ENCODE data around the gene CEP104. TPM values are rescaled to one million over a fixed set of nuclear protein-coding genes. Genes with fewer than 3 reads are reported as not detected.

CEP104 gene
- total and polyA plus RNA-seq, 11 donors = 5.5 to 46.1 (median 33.0) TPM

DNA sequence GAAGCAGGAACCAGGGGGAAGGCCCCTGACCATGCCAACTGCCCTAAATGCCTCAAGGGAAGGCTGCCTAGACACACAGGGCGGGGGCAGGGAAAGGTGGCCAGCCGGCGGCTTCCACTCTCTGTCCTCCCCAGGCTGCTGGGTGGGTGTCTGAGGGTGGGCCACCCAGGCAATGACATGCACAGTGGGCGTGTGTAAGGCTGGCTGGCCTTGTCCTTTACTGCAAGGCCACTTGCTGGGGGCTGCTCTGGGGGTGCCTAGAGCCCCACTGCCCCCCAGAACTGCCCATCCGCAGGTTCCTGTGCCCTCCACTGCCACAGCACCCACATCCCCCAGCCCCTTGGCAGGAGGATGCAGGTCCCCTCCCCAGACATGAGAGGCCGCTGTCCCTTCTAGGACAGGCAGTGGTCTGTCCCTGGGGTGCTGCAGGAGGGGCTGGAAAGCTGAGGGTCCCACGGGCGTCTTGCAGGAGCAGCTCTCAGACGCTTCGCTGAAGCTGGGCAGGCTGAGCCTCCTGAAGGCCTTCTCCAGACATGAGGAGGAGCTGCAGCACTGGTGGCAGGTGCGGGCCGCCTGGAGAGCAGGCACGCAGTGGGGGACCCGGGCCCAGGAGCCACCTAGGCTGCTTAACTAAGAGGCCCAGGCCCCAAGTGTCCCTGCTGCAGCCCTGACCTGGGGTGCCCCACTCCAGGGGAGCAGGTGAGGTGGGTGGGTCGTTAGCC, 94.7 kb downstream of the CEP104 start:
- Histone ChIP-seq H3K4me3 (no peak overlapping the region), H3K9me3 (peaks cover 0 to 8% (median 0%) of the 10 kb centered on the region in 12 donors), H3K27me3 (peaks cover 0 to 41% (median 3%) of the 10 kb centered on the region in 9 donors), H3K4me1 (no peaks in the 10 kb centered on the region), H3K27ac (no peak overlapping the region), H3K36me3 (no peaks in the 10 kb centered on the region)
- 52 to 80% (median 74%) methylated on average over 4 to 15 of the region's 15 CpGs for WGBS, 4 donors
- TF ChIP-seq POLR2A (IDR thresholded peaks at IDR 0.05) = no peak
- no peak for TF ChIP-seq CTCF (IDR thresholded peaks at IDR 0.05)
- ATAC-seq (peak in 1 of 4 donors; percentile 42), DNase-seq (peak in 1 of 5 donors; percentile 42)
- intact Hi-C loops (cut with DNase I) = no loop called here

Other genes with a start within 250 kb of the CEP104 start
- 10 to 100 TPM in 2 of 9 donors, 1 to 10 TPM in 7; 1.9 to 16.2 (median 5.9) TPM for gene MEGF6, start 245.7 kb downstream of the CEP104 start, total RNA-seq
- gene MEGF6, start 245.7 kb downstream of the CEP104 start, polyA plus RNA-seq = 1 to 10 TPM; 2.0 to 4.3 TPM
- 10 to 100 TPM; 32.0 to 58.0 (median 48.8) TPM for gene TPRG1L, start 232.2 kb downstream of the CEP104 start, total RNA-seq
- 10 to 100 TPM; 24.2 to 48.8 TPM for gene TPRG1L, start 232.2 kb downstream of the CEP104 start, polyA plus RNA-seq
- 10 to 100 TPM in 6 of 9 donors, 1 to 10 TPM in 3; 8.5 to 21.6 (median 11.3) TPM for gene WRAP73, start 207.1 kb downstream of the CEP104 start, total RNA-seq
- gene WRAP73, start 207.1 kb downstream of the CEP104 start, polyA plus RNA-seq = 10 to 100 TPM in 1 of 2 donors, 1 to 10 TPM in 1; 9.3 to 18.0 TPM
- under 1 TPM in 3 of 9 donors, not detected in 6; 0.15 to 0.53 (median 0.19) TPM for gene TP73, start 204.7 kb downstream of the CEP104 start, total RNA-seq
- gene TP73, start 204.7 kb downstream of the CEP104 start, polyA plus RNA-seq = under 1 TPM; 0.01 to 0.11 TPM
- gene CCDC27, start 104.8 kb downstream of the CEP104 start, total RNA-seq = not detected
- not detected for gene CCDC27, start 104.8 kb downstream of the CEP104 start, polyA plus RNA-seq
- 10 to 100 TPM in 6 of 9 donors, 1 to 10 TPM in 3; 9.4 to 20.8 (median 11.7) TPM for gene SMIM1, start 84.5 kb downstream of the CEP104 start, total RNA-seq
- gene SMIM1, start 84.5 kb downstream of the CEP104 start, polyA plus RNA-seq = 10 to 100 TPM in 1 of 2 donors, 1 to 10 TPM in 1; 3.8 to 51.2 TPM
- 10 to 100 TPM; 51.3 to 85.7 (median 68.8) TPM for gene LRRC47, start 60.7 kb downstream of the CEP104 start, total RNA-seq
- 10 to 100 TPM; 18.4 to 39.2 TPM for gene LRRC47, start 60.7 kb downstream of the CEP104 start, polyA plus RNA-seq
- 1 to 10 TPM; 1.3 to 5.8 (median 2.6) TPM for gene DFFB, start 265 bp upstream of the CEP104 start, total RNA-seq
- gene DFFB, start 265 bp upstream of the CEP104 start, polyA plus RNA-seq = 1 to 10 TPM; 2.0 to 3.3 TPM
- gene C1orf174, start 43.1 kb upstream of the CEP104 start, total RNA-seq = 10 to 100 TPM in 6 of 9 donors, 1 to 10 TPM in 3; 8.7 to 16.4 (median 11.3) TPM
- 10 to 100 TPM in 1 of 2 donors, 1 to 10 TPM in 1; 7.9 to 15.5 TPM for gene C1orf174, start 43.1 kb upstream of the CEP104 start, polyA plus RNA-seq

Measured in heart left ventricle (tissue), 16 donors.